ENCODE measurements around the gene IPMK. TPM values are rescaled to one million over a fixed set of nuclear protein-coding genes. Genes with fewer than 3 reads are reported as not detected.

The IPMK gene
- total and polyA plus RNA-seq, 9 of the 15 experiments (the other 6 are each of a cell fraction or from before 2014, with no cell fraction given) = 0.98 to 4.4 (median 2.7) TPM

- TF ChIP-seq REST (IDR thresholded peaks at IDR 0.05; ENCODE audit: borderline replicate concordance) (no peak), REST (CRISPR knock-in tag; IDR thresholded peaks at IDR 0.05; ENCODE audit: low read depth) (no peak), SMARCC2 (IDR thresholded peaks at IDR 0.05; ENCODE audit: low read depth) (no peak), RFX1 (IDR thresholded peaks at IDR 0.05) (no peak), PCBP2 (IDR thresholded peaks at IDR 0.05; ENCODE audit: low read depth, low read length, poor library complexity, severe bottlenecking) (no peak), HDAC6 (IDR thresholded peaks at IDR 0.05; ENCODE audit: low read depth, low read length) (no peak), RBM39 (optimal IDR thresholded peaks at IDR 0.05; ENCODE audit: low read depth, low read length) (no peak), TAL1 (IDR thresholded peaks at IDR 0.05) (no peak), ETV1 (tag; conservative IDR thresholded peaks at IDR 0.05; ENCODE audit: low read depth) (no peak), BDP1 (IDR thresholded peaks at IDR 0.05; ENCODE audit: insufficient read depth, insufficient read length) (no peak), RERE (CRISPR knock-in tag; IDR thresholded peaks at IDR 0.05; ENCODE audit: borderline replicate concordance) (no peak), SP1 (CRISPR knock-in tag; IDR thresholded peaks at IDR 0.05) (no peak), NR2C1 (IDR thresholded peaks at IDR 0.05) (peak; percentile 82), NR2C1 (tag; IDR thresholded peaks at IDR 0.05) (peak; percentile 86)
These were observed 1.5 kb downstream of the IPMK start (continued) for GRCh38 chr10:58266003-58266825.
